HEK293 (cell line): Measurements from ENCODE around the gene SH3RF3.

Source experiments
- CTCF ChIA-PET: fragments of 350-600 bp; formaldehyde crosslinking; extraction: SDS; loops from one replicate; lab custom pipeline; 2021; ENCODE audit warnings: antibody characterized with exemption; lab: Yijun Ruan, JAX
- POLR2A ChIA-PET: fragments of 300-600 bp; formaldehyde crosslinking; extraction: SDS; loops from one replicate; lab custom pipeline; 2020; ENCODE audit warnings: antibody characterized with exemption, inconsistent platforms; lab: Yijun Ruan, JAX
- H3K27ac ChIP-seq: fragments of 200-500 bp; sonication (Bioruptor generic); 2 replicates; pipeline ENCODE4 v1.5.1; 2014; ENCODE audit warnings: low read depth, low read length, control low read depth, inconsistent platforms; ENCODE audit errors: extremely low read depth
- H3K36me3 ChIP-seq, 2 experiments: fragments of 200-500 bp in 1 of 2; sonication (Bioruptor generic) in 1 of 2; 1 replicate in 1 of 2; 2 replicates in 1 of 2; pipeline ENCODE4 v1.5.1; 2014 to 2017; ENCODE audit warnings: inconsistent platforms in 2 of 2, low read length in 2 of 2; ENCODE audit not compliant: control insufficient read depth in 2 of 2, insufficient read depth in 1 of 2
- H3K4me1 ChIP-seq: fragments of 200-500 bp; sonication (Bioruptor generic); 2 replicates; pipeline ENCODE4 v1.5.1; 2014; ENCODE audit warnings: mild to moderate bottlenecking, low read length, inconsistent platforms; ENCODE audit not compliant: control insufficient read depth, insufficient read depth
- H3K4me3 ChIP-seq: 2 replicates; pipeline ENCODE4 v1.5.1; 2011; ENCODE audit warnings: low read depth, mild to moderate bottlenecking, control low read depth, low read length, moderate library complexity
- H3K9me3 ChIP-seq: fragments of 200-500 bp; sonication (Bioruptor generic); 2 replicates; pipeline ENCODE4 v1.5.1; 2014; ENCODE audit warnings: low read depth, low read length, inconsistent platforms; ENCODE audit not compliant: control insufficient read depth, insufficient read depth
- BCL11B ChIP-seq: fragments of 450-650 bp; formaldehyde crosslinking; IDR thresholded peaks from 2 replicates; pipeline ENCODE4 v1.5.1; 2016; ENCODE audit warnings: low read depth, missing biosample characterization, missing genetic modification characterization
- ELK4 ChIP-seq: IDR thresholded peaks from 2 replicates; pipeline ENCODE4 v1.6.1; 2011; ENCODE audit warnings: mild to moderate bottlenecking, low read depth, low read length, borderline replicate concordance
- SCRT2 ChIP-seq: fragments of 450-650 bp; formaldehyde crosslinking; IDR thresholded peaks from 2 replicates; pipeline ENCODE4 v1.5.1; 2016; ENCODE audit warnings: missing biosample characterization, missing genetic modification characterization
- SP2 ChIP-seq: fragments of 450-650 bp; formaldehyde crosslinking; IDR thresholded peaks from 2 replicates; pipeline ENCODE4 v1.5.1; 2016; ENCODE audit warnings: missing biosample characterization, missing genetic modification characterization
- YY1 ChIP-seq: fragments of 450-650 bp; formaldehyde crosslinking; IDR thresholded peaks from 2 replicates; pipeline ENCODE4 v1.5.1; 2018; ENCODE audit warnings: missing biosample characterization, missing genetic modification characterization
- YY2 ChIP-seq: fragments of 450-650 bp; formaldehyde crosslinking; IDR thresholded peaks from 2 replicates; pipeline ENCODE4 v1.5.1; 2016; ENCODE audit warnings: missing biosample characterization, missing genetic modification characterization
- ZFP41 ChIP-seq: fragments of 450-650 bp; formaldehyde crosslinking; IDR thresholded peaks from 2 replicates; pipeline ENCODE4 v1.5.1; 2016; ENCODE audit warnings: missing biosample characterization, missing genetic modification characterization, borderline replicate concordance
- ZNF10 ChIP-seq: fragments of 450-650 bp; formaldehyde crosslinking; IDR thresholded peaks from 2 replicates; pipeline ENCODE4 v1.5.1; 2017; ENCODE audit warnings: missing biosample characterization, missing genetic modification characterization
- ZNF138 ChIP-seq: fragments of 450-650 bp; formaldehyde crosslinking; IDR thresholded peaks from 2 replicates; pipeline ENCODE4 v1.5.1; 2016; ENCODE audit warnings: missing biosample characterization, missing genetic modification characterization, borderline replicate concordance
- ZNF148 ChIP-seq: fragments of 450-650 bp; formaldehyde crosslinking; IDR thresholded peaks from 2 replicates; pipeline ENCODE4 v1.5.0; 2017; ENCODE audit warnings: missing biosample characterization, missing genetic modification characterization, borderline replicate concordance
- ZNF155 ChIP-seq: fragments of 450-650 bp; formaldehyde crosslinking; IDR thresholded peaks from 2 replicates; pipeline ENCODE4 v1.5.1; 2016; ENCODE audit warnings: missing biosample characterization, missing genetic modification characterization
- ZNF26 ChIP-seq: fragments of 450-650 bp; formaldehyde crosslinking; IDR thresholded peaks from 2 replicates; pipeline ENCODE4 v1.5.1; 2016; ENCODE audit warnings: missing biosample characterization, missing genetic modification characterization
- ZNF280D ChIP-seq: fragments of 450-650 bp; formaldehyde crosslinking; IDR thresholded peaks from 2 replicates; pipeline ENCODE4 v1.5.1; 2016; ENCODE audit warnings: missing biosample characterization, missing genetic modification characterization
- ZNF48 ChIP-seq: fragments of 450-650 bp; formaldehyde crosslinking; IDR thresholded peaks from 2 replicates; pipeline ENCODE4 v1.5.1; 2016; ENCODE audit warnings: missing biosample characterization, missing genetic modification characterization
- ZNF548 ChIP-seq: fragments of 450-650 bp; formaldehyde crosslinking; IDR thresholded peaks from 2 replicates; pipeline ENCODE4 v1.5.1; 2016; ENCODE audit warnings: missing biosample characterization, missing genetic modification characterization
- ZNF558 ChIP-seq: fragments of 450-650 bp; formaldehyde crosslinking; IDR thresholded peaks from 2 replicates; pipeline ENCODE4 v1.5.1; 2016; ENCODE audit warnings: missing biosample characterization, missing genetic modification characterization
- ZNF664 ChIP-seq: fragments of 450-650 bp; formaldehyde crosslinking; IDR thresholded peaks from 2 replicates; pipeline ENCODE4 v1.5.1; 2016; ENCODE audit warnings: missing biosample characterization, missing genetic modification characterization
- ZNF692 ChIP-seq: fragments of 450-650 bp; formaldehyde crosslinking; IDR thresholded peaks from 2 replicates; pipeline ENCODE4 v1.5.1; 2016; ENCODE audit warnings: missing biosample characterization, missing genetic modification characterization
- ZNF701 ChIP-seq: fragments of 450-650 bp; formaldehyde crosslinking; IDR thresholded peaks from 2 replicates; pipeline ENCODE4 v1.5.1; 2016; ENCODE audit warnings: missing biosample characterization, missing genetic modification characterization
- ZNF791 ChIP-seq: fragments of 450-650 bp; formaldehyde crosslinking; IDR thresholded peaks from 2 replicates; pipeline ENCODE4 v1.5.1; 2016; ENCODE audit warnings: missing biosample characterization, missing genetic modification characterization

The SH3RF3 gene

GRCh38 chr2:109344270-109344805 lies 215.3 kb downstream of the SH3RF3 start:
- H3K9me3 ChIP-seq, result no peaks in the 10 kb centered on the region
- ChIA-PET POLR2A (interaction anchor here (0.5 kb wide), 1 partner anchor 15 kb away, joined by 4 read pairs; no protein-coding TSS in a partner anchor), CTCF (no interaction called here)
- no peak for TF ChIP-seq ZNF692 (tag by site-specific recombination)
- TF ChIP-seq ELK4, result no peak
- no peak for TF ChIP-seq ZNF10 (tag by site-specific recombination)
- no peak for TF ChIP-seq ZNF548 (tag by site-specific recombination)
- no peak for TF ChIP-seq YY2
- TF ChIP-seq ZFP41 (tag by site-specific recombination), result no peak
- no peak for TF ChIP-seq SCRT2 (tag by site-specific recombination)
- TF ChIP-seq YY1 (tag by site-specific recombination), result no peak
- no peak for TF ChIP-seq ZNF791 (tag by site-specific recombination)
- TF ChIP-seq SP2 (tag by site-specific recombination), result no peak
- TF ChIP-seq BCL11B (tag by site-specific recombination), result no peak
- TF ChIP-seq ZNF48, result no peak
- TF ChIP-seq ZNF664 (tag by site-specific recombination), result no peak
- TF ChIP-seq ZNF26 (tag by site-specific recombination), result no peak
- no peak for TF ChIP-seq ZNF138 (tag by site-specific recombination)
- no peak for TF ChIP-seq ZNF280D (tag by site-specific recombination)
- no peak for TF ChIP-seq ZNF701
- no peak for TF ChIP-seq ZNF155 (tag by site-specific recombination)
- no peak for TF ChIP-seq ZNF558 (tag by site-specific recombination)
- TF ChIP-seq ZNF148 (tag by site-specific recombination), result no peak
- no peak overlapping the region for H3K27ac ChIP-seq
- no peaks in the 10 kb centered on the region for H3K36me3 ChIP-seq
- H3K4me1 ChIP-seq, result no peaks in the 10 kb centered on the region
- H3K4me3 ChIP-seq, result no peak overlapping the region
